NT2/D1 (cell line): ENCODE data around the gene TAMALIN.

Experiments
- YY1 ChIP-seq: IDR thresholded peaks from 2 replicates; pipeline ENCODE4 v1.6.1; 2011; ENCODE audit not compliant: insufficient read length, insufficient read depth
- ZNF274 ChIP-seq: IDR thresholded peaks from 2 replicates; pipeline ENCODE4 v1.6.1; 2011; ENCODE audit warnings: mild to moderate bottlenecking, low read depth, low read length

DNA sequence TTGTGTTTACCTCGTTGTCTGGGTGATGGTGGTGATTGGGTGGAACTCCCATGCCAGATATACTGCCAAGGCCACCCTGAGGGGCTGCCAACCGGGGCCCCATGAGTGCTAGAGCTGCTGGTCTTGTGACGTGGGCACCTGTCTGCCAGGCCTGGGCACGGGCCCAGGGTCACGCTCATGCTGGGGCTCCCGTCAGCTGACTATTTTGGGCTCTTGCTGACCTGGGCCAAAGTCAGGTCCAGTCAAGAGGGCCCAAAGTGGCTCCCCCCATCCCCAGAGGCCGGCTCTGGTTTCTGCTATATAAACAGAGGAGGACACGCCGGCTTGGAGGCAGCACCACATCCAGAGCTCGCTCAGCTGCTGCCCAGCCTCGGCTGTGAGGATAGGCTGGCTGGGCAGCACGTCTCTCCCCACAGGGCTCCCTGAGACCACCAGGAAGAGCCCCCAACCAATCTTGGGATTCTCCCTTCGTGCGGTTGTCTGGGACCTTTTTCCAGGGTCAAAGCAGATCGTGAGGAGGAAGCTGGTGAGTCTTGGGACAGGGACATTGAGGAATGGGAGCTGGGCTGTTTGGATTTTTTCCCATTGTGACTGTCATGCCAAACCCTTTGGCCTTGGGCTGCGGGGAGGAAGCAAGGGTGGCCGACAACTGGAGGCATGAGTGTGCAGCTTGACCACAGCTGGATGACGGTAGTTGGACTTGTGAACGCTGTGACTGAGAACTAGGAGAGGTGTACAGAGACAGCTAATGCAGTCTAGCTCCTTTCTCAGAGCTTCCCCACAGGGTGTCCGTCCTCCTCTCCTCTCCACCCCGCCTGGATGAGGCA, 36.9 kb downstream of the TAMALIN start:
- TF ChIP-seq YY1: no peak
- no peak for TF ChIP-seq ZNF274
